Activated T-cell treated with anti-CD3 and anti-CD28 coated beads for 1 hour (primary cell): ENCODE results near the gene ZC2HC1C.
"Not testable (repeated sequence)": the region's sequence is repeated elsewhere in the genome, so short reads cannot be mapped to it uniquely, and the experiment has no call there.

Experiments used
- DNase-seq: peaks from one replicate; pipeline ENCODE4 v3.0.0-alpha.2; 2020; ENCODE audit warnings: low read depth

Gene ZC2HC1C

GRCh38 chr14:75054421-75054820 lies 15.0 kb upstream of the ZC2HC1C start:
- DNase-seq, result no peak

- no peak for DNase-seq
These were observed 9.8 kb upstream of the ZC2HC1C start for GRCh38 chr14:75059642-75060041.

DNA sequence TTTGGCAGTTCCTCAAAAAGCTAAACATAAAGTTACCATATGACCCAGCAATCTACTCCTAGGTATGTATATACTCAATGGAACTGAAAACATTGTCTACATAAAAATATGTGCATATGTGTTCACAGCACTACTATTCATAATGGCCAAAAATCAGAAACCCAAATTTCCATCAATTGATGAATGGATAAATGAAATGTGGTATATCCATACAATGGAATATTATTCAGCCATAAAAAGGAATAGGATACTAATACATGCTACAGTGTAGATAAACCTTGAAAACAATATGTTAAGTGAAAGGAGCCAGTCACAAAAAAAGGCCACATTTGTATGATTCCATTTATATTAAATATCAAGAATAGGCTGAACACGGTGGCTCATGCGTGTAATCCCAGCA lies 9.0 kb upstream of the ZC2HC1C start:
- no peak for DNase-seq

- DNase-seq, result no peak
These were observed 6.4 kb upstream of the ZC2HC1C start for GRCh38 chr14:75063013-75063412.

- peak; percentile 83 for DNase-seq
These were observed 5.8 kb upstream of the ZC2HC1C start, which contains the start of gene ACYP1 for GRCh38 chr14:75063491-75064204. Gene ACYP1, minus strand, starts transcription at chr14:75064024. Its CDS starts 471 bp downstream, at chr14:75063553.

DNA sequence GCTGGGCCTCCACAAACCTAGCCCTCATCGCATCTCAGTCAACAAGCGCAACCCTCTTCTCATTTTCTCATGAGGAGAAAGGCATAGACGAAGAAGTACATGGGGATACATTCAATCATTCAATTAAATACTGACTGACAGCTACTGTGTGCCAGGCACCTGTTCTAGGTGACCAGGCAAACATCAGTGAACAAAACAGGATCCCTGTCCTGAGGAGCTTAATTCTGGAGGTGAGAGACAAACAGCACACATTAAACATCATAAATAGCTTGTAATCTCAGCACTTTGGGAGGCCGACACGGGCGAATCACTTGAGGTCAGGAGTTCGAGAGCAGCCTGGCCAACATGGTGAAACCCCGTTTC lies 5.3 kb upstream of the ZC2HC1C start:
- DNase-seq, result no peak

DNA sequence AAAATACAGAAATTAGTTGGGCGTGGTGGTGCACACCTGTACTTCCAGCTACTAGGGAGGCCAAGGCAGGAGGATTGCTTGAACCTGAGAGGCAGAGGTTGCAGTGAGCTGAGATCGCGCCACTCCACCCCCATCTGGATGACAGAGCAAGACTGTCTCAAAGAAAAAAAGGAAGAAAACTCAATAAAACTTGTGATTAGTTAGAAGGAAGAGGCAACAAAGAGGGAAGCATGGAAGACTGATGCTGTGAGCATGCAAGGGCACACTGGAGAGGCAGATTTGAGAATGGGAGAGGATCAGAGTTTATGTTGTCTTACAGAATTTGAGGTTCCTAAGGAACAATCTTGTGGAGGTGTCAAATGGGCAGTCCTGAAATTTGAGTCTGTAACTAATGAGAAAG lies 2.8 kb upstream of the ZC2HC1C start:
- no peak for DNase-seq

- no peak for DNase-seq
These were observed 2.2 kb upstream of the ZC2HC1C start for GRCh38 chr14:75067212-75067611.

GRCh38 chr14:75067765-75068164 lies 1.7 kb upstream of the ZC2HC1C start:
- DNase-seq, result not testable (repeated sequence)

DNA sequence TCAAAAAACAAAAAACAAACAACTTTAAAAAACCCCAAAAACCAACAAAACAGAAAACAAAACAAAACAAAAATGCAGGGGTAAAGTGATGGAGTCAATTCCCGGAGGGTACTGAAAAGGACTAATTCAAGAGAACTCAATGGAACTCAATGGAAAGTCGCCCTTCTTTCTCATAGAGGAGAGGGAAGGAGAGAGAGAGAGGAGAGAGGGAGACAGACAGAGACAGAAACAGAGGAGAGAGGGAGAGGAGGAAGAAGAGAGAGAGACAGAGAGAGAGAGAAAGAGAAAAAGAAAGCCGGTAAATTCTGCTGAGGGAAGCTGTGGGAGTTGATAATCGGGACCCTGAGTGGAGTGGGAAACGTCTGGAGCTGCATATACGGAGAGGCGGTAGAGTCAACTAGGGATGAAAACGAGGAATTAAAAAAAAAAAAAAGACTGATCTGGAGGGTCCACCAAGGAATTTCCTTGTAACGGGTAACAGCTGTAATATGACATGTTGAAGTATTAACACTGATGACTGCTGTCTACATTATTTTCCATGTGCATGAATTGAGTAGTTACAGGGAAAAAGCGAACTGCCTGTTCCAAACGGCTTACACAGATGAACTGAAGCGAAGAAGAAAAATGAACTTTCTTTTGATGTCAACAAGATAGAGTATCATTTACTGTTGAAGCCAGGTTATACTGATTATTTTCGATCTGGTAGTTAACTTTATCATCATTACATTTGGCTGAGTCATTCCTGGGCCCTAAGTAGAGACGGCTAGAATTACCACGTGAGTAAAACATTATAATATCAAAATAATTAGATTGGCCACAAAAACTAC lies 934 bp upstream of the ZC2HC1C start:
- no peak for DNase-seq

- DNase-seq, result no peak
These were observed 337 bp downstream of the ZC2HC1C start for GRCh38 chr14:75069811-75070145.

GRCh38 chr14:75070383-75070782 lies 942 bp downstream of the ZC2HC1C start:
- no peak for DNase-seq

DNA sequence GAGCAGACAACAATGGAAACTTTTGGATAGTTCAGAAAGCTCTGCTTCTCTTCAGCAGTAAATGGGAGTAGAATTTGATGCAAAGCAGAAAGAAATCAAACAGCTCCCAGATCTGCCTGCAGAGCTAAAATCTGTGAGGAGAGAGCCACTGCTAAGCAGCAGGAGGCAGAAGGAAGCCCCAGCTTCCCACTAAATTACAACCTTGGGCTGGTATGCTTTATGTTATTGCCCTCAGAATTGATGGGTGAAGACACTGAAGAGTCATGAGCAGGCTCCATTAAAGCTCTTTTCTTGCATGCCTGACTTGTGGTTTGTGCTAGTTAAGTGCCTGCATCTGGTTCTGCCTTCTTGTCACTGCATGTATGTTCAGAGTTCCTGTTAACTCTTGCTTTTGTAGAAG lies 8.4 kb downstream of the ZC2HC1C start:
- no peak for DNase-seq

- DNase-seq, result no peak
These were observed 10.1 kb downstream of the ZC2HC1C start for GRCh38 chr14:75079521-75079920.

DNA sequence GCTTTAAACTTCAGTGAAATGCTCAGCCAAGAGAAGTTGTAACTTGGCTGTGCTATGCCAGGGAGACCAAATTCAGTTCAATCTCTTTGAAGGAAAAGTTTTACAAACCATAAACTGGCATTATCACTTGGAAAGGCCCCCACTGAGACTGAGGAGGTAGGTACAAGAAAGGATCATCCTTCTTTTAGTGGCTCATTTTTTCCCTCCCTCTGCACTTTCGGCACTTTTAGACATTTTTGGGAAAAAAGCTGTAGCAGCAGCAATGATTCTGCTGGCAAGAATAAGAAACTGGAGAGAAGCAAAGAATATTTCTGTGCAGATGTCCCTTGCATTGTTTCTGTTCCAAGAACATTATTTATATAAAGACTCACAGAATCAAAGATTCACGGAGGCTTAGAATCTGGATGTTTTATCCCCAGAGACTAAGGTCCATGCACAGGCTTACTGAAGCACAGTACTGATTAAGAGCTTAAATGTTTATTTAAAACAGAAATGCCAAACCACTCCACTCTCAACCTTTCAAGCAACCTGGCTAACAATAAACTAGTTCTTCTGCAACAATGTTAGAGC lies 12.3 kb downstream of the ZC2HC1C start:
- DNase-seq, result no peak

GRCh38 chr14:75083271-75083670 lies 13.8 kb downstream of the ZC2HC1C start:
- no peak for DNase-seq

DNA sequence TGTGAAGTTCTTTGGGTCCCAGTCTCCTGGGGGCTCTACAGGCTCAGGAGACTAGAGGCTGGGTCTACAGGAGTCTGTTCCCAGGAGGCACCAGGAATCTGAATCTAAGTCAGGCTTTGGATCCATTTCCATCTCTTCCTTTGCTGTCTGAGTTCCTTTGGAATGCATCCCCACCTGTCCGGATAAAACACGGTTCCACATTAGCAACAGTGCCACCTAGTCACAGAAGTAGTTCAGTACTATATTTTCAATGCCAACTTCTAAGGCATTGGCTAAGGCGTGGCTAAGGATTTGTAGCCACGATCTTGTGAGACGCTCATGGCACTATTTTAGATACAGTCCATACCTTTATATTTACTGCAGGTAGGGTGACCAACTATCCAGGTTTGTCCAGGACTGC lies 15.1 kb downstream of the ZC2HC1C start:
- DNase-seq, result no peak

DNA sequence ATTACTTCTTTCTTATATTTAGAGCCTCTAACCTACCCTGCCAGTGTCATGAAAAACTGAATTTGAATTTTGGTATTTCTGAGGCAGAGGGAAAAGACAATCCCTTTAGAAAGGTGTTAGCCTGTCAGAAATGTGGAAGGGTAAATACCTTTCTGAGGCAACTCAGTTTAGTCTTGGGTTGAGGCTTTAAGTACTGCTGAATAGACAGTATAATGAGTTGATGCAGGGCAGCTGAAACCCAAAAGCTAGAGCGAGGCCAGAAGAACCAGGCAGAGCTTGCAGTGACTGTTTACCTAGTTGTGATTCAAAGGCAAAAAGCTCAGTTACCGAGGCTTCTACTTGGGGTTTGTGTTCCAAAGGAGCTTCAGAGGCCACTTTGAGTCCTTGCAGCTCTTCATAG lies 18.7 kb downstream of the ZC2HC1C start:
- DNase-seq, result no peak

GRCh38 chr14:75088566-75089373 lies 19.3 kb downstream of the ZC2HC1C start:
- peak; percentile 24 for DNase-seq

GRCh38 chr14:75090353-75090752 lies 20.9 kb downstream of the ZC2HC1C start:
- no peak for DNase-seq

- DNase-seq, result no peak
These were observed 21.8 kb downstream of the ZC2HC1C start for GRCh38 chr14:75091251-75091650.

GRCh38 chr14:75092698-75093097 lies 23.3 kb downstream of the ZC2HC1C start:
- no peak for DNase-seq
